ENCODE measurements around the gene TESK1.

TESK1 gene

GRCh38 chr9:35616681-35617459 is 11.8 kb downstream of the TESK1 start:
- DNase-seq (ENCODE audit: low spot score), result peak; percentile 87
- in situ Hi-C loops (cut with MboI; ENCODE audit: low sequenced_read_pairs, unreplicated experiment), result no loop called here
- TF ChIP-seq CTCF (IDR thresholded peaks at IDR 0.05; ENCODE audit: borderline replicate concordance, control extremely low read depth, extremely low read depth, insufficient read depth, missing control alignments), result peak; percentile 28

GRCh38 chr9:35617548-35617947 is 12.5 kb downstream of the TESK1 start:
- DNase-seq (ENCODE audit: low spot score), result no peak
- in situ Hi-C loops (cut with MboI; ENCODE audit: low sequenced_read_pairs, unreplicated experiment), result no loop called here
- TF ChIP-seq CTCF (IDR thresholded peaks at IDR 0.05; ENCODE audit: borderline replicate concordance, control extremely low read depth, extremely low read depth, insufficient read depth, missing control alignments), result no peak

GRCh38 chr9:35618325-35618727 is 13.3 kb downstream of the TESK1 start, which contains the start of gene CD72:
CD72 (minus strand) TSS chr9:35618413; CDS start chr9:35618303, 110 bp downstream.
- DNase-seq (ENCODE audit: low spot score), result no peak
- TF ChIP-seq CTCF (IDR thresholded peaks at IDR 0.05; ENCODE audit: borderline replicate concordance, control extremely low read depth, extremely low read depth, insufficient read depth, missing control alignments), result no peak
- in situ Hi-C loops (cut with MboI; ENCODE audit: low sequenced_read_pairs, unreplicated experiment), result no loop called here

- in situ Hi-C loops (cut with MboI; ENCODE audit: low sequenced_read_pairs, unreplicated experiment), result no loop called here
- DNase-seq (ENCODE audit: low spot score), result peak; percentile 64
- no peak for TF ChIP-seq CTCF (IDR thresholded peaks at IDR 0.05; ENCODE audit: borderline replicate concordance, control extremely low read depth, extremely low read depth, insufficient read depth, missing control alignments)
These were observed 14.1 kb downstream of the TESK1 start for GRCh38 chr9:35618854-35619799.

- no peak for TF ChIP-seq CTCF (IDR thresholded peaks at IDR 0.05; ENCODE audit: borderline replicate concordance, control extremely low read depth, extremely low read depth, insufficient read depth, missing control alignments)
- in situ Hi-C loops (cut with MboI; ENCODE audit: low sequenced_read_pairs, unreplicated experiment), result no loop called here
- DNase-seq (ENCODE audit: low spot score), result no peak
These were observed 14.7 kb downstream of the TESK1 start for GRCh38 chr9:35619800-35620158.

GRCh38 chr9:35627575-35627974 is 22.5 kb downstream of the TESK1 start:
- no peak for TF ChIP-seq CTCF (IDR thresholded peaks at IDR 0.05; ENCODE audit: borderline replicate concordance, control extremely low read depth, extremely low read depth, insufficient read depth, missing control alignments)
- in situ Hi-C loops (cut with MboI; ENCODE audit: low sequenced_read_pairs, unreplicated experiment), result no loop called here
- DNase-seq (ENCODE audit: low spot score), result no peak

All from GM13976 (cell line).